Choroid plexus epithelial cell (primary cell): ENCODE data around the gene CCDC15.

ENCODE experiments used
- DNase-seq: peaks from one replicate; pipeline ENCODE4 v3.0.0-alpha.2; 2010; ENCODE audit warnings: low read depth
- H3K4me3 ChIP-seq: 2 replicates; pipeline ENCODE4 v1.5.1; 2011; ENCODE audit warnings: low read depth, mild to moderate bottlenecking, control low read depth, low read length, moderate library complexity
- TF ChIP-seq, protein P1 (sequence below): conservative IDR thresholded peaks from 2 replicates; pipeline ENCODE4 v1.5.1; 2011; ENCODE audit warnings: low read depth, mild to moderate bottlenecking, control low read depth, inconsistent platforms, low read length, moderate library complexity

The CCDC15 gene

GRCh38 chr11:124942466-124943253, 11.3 kb upstream of the CCDC15 start:
- no peak overlapping the region for H3K4me3 ChIP-seq
- no peak for DNase-seq
- TF ChIP-seq, protein P1, sequence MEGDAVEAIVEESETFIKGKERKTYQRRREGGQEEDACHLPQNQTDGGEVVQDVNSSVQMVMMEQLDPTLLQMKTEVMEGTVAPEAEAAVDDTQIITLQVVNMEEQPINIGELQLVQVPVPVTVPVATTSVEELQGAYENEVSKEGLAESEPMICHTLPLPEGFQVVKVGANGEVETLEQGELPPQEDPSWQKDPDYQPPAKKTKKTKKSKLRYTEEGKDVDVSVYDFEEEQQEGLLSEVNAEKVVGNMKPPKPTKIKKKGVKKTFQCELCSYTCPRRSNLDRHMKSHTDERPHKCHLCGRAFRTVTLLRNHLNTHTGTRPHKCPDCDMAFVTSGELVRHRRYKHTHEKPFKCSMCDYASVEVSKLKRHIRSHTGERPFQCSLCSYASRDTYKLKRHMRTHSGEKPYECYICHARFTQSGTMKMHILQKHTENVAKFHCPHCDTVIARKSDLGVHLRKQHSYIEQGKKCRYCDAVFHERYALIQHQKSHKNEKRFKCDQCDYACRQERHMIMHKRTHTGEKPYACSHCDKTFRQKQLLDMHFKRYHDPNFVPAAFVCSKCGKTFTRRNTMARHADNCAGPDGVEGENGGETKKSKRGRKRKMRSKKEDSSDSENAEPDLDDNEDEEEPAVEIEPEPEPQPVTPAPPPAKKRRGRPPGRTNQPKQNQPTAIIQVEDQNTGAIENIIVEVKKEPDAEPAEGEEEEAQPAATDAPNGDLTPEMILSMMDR, result no peak

GRCh38 chr11:124943254-124943616, 10.8 kb upstream of the CCDC15 start:
- TF ChIP-seq, protein P1, result peak; percentile 27
- H3K4me3 ChIP-seq, result no peak overlapping the region
- DNase-seq, result no peak

DNA sequence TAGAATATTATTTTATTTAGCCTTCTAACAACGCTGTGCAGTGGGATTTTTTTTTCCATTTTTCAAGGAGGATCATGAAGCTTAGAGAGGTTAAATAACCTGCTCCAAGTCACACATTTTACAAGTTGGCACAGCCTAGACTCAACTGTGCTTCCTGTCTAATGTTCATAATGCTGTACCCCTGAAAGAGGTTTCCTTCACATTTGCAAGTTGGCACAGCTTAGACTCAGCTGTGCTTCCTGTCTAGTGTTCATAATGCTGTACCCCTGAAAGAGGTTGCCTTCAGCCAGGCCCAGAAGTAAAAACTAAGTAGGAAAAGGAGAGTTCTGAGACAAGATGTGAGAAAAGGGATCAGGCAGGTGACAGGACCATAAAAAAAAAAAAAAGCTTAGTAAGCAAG, 10.3 kb upstream of the CCDC15 start:
- TF ChIP-seq, protein P1, result no peak

DNA sequence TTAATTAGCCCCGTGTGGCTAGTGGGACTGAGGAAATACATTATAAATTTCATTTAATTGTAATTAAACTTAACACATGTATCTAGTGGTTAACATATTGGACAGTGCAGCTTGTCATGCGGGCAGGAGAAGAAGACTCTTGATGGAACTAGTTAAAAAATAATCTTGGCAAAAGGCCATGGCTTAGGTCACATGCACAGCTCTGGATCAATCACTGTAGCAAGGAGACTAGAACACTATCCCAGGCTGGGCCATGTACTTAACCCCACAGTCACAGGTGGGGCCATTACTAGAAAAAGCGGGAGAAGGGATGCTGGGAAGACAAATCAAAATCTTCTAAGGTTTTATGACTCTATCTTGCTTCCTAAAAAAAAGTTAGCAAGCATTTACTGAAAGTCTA, 9.4 kb upstream of the CCDC15 start:
- DNase-seq, result no peak
- no peak overlapping the region for H3K4me3 ChIP-seq
- TF ChIP-seq, protein P1, result no peak

More for the DNA sequence above, 10.3 kb upstream of the CCDC15 start:
- no peak overlapping the region for H3K4me3 ChIP-seq
- DNase-seq, result no peak

DNA sequence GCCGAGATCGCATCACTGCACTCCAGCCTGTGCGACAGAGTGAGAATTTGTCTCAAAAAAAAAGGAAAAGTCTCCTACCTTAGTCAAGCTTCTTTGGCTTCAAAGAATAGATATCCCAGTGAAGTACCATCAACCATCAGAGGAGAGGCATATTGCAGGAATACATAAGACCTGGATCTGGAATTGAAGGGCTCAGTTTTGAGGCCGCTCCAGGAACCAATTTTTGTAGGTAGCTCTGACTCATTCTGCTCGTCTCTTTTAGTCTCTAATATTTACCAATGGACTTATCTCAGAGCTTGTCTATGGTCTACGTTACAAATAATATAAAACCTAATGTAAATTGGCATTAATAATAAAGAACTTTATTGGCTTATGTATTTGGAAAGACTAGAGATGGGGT, 8.2 kb upstream of the CCDC15 start:
- TF ChIP-seq, protein P1, result no peak
- DNase-seq, result no peak
- no peak overlapping the region for H3K4me3 ChIP-seq

GRCh38 chr11:124946735-124947141, 7.3 kb upstream of the CCDC15 start:
- no peak for DNase-seq
- TF ChIP-seq, protein P1, result no peak
- H3K4me3 ChIP-seq, result no peak overlapping the region
